HepG2 (cell line): ENCODE data around the gene PLEKHG7. TPM values are rescaled to one million over a fixed set of nuclear protein-coding genes. Genes with fewer than 3 reads are reported as not detected.

Experiments
- ATAC-seq: fragments of 200-7000 bp; cut with Tn5 transposase; 3 replicates; pipeline ENCODE4 v1.9.1; 2020; ENCODE audit warnings: mild to moderate bottlenecking, moderate library complexity
- BruUV-seq: library from RNA; stranded (reverse); fragments of 400-500 nt; replicated peaks from 2 replicates; lab custom pipeline; 2021; lab: Mats Ljungman, UMichigan
- CTCF ChIA-PET: fragments of 300-600 bp; formaldehyde crosslinking; extraction: SDS; loops from one replicate; lab custom pipeline; 2021; ENCODE audit warnings: low total read pairs, inconsistent platforms, low intra/inter-chr PET ratio; lab: Yijun Ruan, JAX
- POLR2A ChIA-PET: fragments of 350-600 bp; sonication (Branson Sonifier 250); formaldehyde crosslinking; loops from one replicate; lab custom pipeline; 2020; ENCODE audit warnings: antibody characterized with exemption, inconsistent platforms; lab: Yijun Ruan, JAX
- DNase-seq: peaks from one replicate; pipeline ENCODE4 v3.0.0-alpha.2; 2015; ENCODE audit warnings: low spot score
- FAIRE-seq: peaks from 3 replicates; lab custom pipeline; 2011; peaks lifted over from hg19 to GRCh38; lab: Jason Lieb, UNC
- H2AFZ ChIP-seq: one replicate; pipeline ENCODE4 v1.6.1; 2011; ENCODE audit warnings: low read length, inconsistent platforms
- H3K27ac ChIP-seq: fragments of 300-600 bp; 3 replicates; pipeline ENCODE4 v1.8.0; 2011; ENCODE audit warnings: mixed run types, mild to moderate bottlenecking, mixed read lengths, low read length, inconsistent platforms; ENCODE audit not compliant: insufficient read depth; ENCODE audit errors: extremely low read length
- H3K27me3 ChIP-seq, 2 experiments: fragments of 200-600 bp in 1 of 2; 2 replicates in 1 of 2; 3 replicates in 1 of 2; pipeline versions ENCODE4 v1.6.0 to v1.8.0; 2011; ENCODE audit warnings: low read length in 2 of 2, mild to moderate bottlenecking in 2 of 2, moderate library complexity in 2 of 2, inconsistent platforms in 1 of 2; ENCODE audit not compliant: insufficient read depth in 2 of 2, control insufficient read depth in 1 of 2
- H3K36me3 ChIP-seq, 2 experiments: fragments of 200-600 bp in 1 of 2; replicated peaks in 1 of 2; 2 replicates in 1 of 2; 3 replicates in 1 of 2; pipeline versions ENCODE4 v1.5.1 to v1.8.0; 2011; ENCODE audit warnings: low read length in 2 of 2, inconsistent platforms in 1 of 2; ENCODE audit not compliant: insufficient read depth in 2 of 2, control insufficient read depth in 1 of 2
- H3K4me1 ChIP-seq: 2 replicates; pipeline ENCODE4 v1.5.1; 2012; ENCODE audit warnings: low read length, inconsistent platforms; ENCODE audit not compliant: insufficient read depth
- H3K4me2 ChIP-seq: 2 replicates; pipeline ENCODE4 v1.6.0; 2011; ENCODE audit warnings: low read depth, low read length, inconsistent platforms
- H3K4me3 ChIP-seq, 3 experiments: fragments of 200-600 bp in 1 of 3; sonication (generic), shearing (Covaris generic) in 1 of 3; replicated peaks in 1 of 3; 2 replicates each; pipeline ENCODE4 v1.5.1; 2011 to 2016; ENCODE audit warnings: low read length in 3 of 3, inconsistent platforms in 2 of 3, low read depth in 2 of 3, mild to moderate bottlenecking in 2 of 3, control low read depth in 1 of 3, mixed read lengths in 1 of 3; ENCODE audit not compliant: insufficient read depth in 1 of 3
- H3K79me2 ChIP-seq: one replicate; pipeline ENCODE4 v1.6.1; 2011; ENCODE audit warnings: low read length, inconsistent platforms; ENCODE audit not compliant: insufficient read depth
- H3K9ac ChIP-seq: 2 replicates; pipeline ENCODE4 v1.6.0; 2011; ENCODE audit warnings: mild to moderate bottlenecking, low read depth, low read length, inconsistent platforms; ENCODE audit not compliant: insufficient read depth
- H3K9me3 ChIP-seq: 2 replicates; pipeline ENCODE4 v1.5.1; 2012; ENCODE audit warnings: mild to moderate bottlenecking, low read length
- H4K20me1 ChIP-seq: 2 replicates; pipeline ENCODE4 v1.6.0; 2011; ENCODE audit warnings: inconsistent platforms, mild to moderate bottlenecking, low read length, moderate library complexity; ENCODE audit not compliant: insufficient read depth
- DMAP1 ChIP-seq: IDR thresholded peaks from 2 replicates; pipeline ENCODE4 v1.6.1; 2016
- KDM1A ChIP-seq: IDR thresholded peaks from 2 replicates; pipeline ENCODE4 v1.6.1; 2016; ENCODE audit warnings: missing compliant biosample characterization
- KLF15 ChIP-seq: sonication (generic); formaldehyde crosslinking; IDR thresholded peaks from 2 replicates; pipeline ENCODE4 v1.8.1; 2023; ENCODE audit warnings: borderline replicate concordance, mild to moderate bottlenecking, inconsistent platforms, missing genetic modification reagents, mixed read lengths
- NKX3-1 ChIP-seq: sonication (generic); formaldehyde crosslinking; IDR thresholded peaks from 2 replicates; pipeline ENCODE4 v1.5.0; 2020; ENCODE audit warnings: missing genetic modification reagents
- RXRA ChIP-seq: sonication (generic); formaldehyde crosslinking; IDR thresholded peaks from 2 replicates; pipeline ENCODE4 v1.5.1; 2020; ENCODE audit warnings: missing genetic modification reagents
- SNRNP70 ChIP-seq: fragments of 200-400 bp; formaldehyde crosslinking; IDR thresholded peaks from 2 replicates; pipeline ENCODE4 v1.6.1; 2017; ENCODE audit warnings: mild to moderate bottlenecking, low read depth, low read length, moderate library complexity
- TBX2 ChIP-seq: sonication (generic); formaldehyde crosslinking; IDR thresholded peaks from 2 replicates; pipeline ENCODE4 v1.5.0; 2020; ENCODE audit warnings: missing genetic modification reagents, mild to moderate bottlenecking, borderline replicate concordance
- XBP1 ChIP-seq: sonication (generic); formaldehyde crosslinking; IDR thresholded peaks from 2 replicates; pipeline ENCODE4 v1.5.0; 2020; ENCODE audit warnings: missing genetic modification reagents
- ZMYM3 ChIP-seq: sonication (generic); formaldehyde crosslinking; IDR thresholded peaks from 2 replicates; pipeline ENCODE4 v1.5.1; 2020; ENCODE audit warnings: mild to moderate bottlenecking, missing genetic modification reagents
- WGBS: methylation state at CpG from one replicate; pipeline ENCODE4 v1.1.6; 2017; ENCODE audit warnings: low lambda C conversion rate; 5-methylcytosine and 5-hydroxymethylcytosine counted together
- in situ Hi-C: cut with HindIII; loops from 2 replicates; pipeline ENCODE4 v1.10.0; 2017; ENCODE audit warnings: low pct_unique_long_range_greater_than_20kb; ENCODE audit not compliant: extremely low pct_ligation_motif_present
- intact Hi-C: fragments of 100-400 bp; cut with micrococcal nuclease; formaldehyde crosslinking; loops from one replicate; pipeline ENCODE4 v1.10.0; 2022; ENCODE audit not compliant: unreplicated experiment
- polyA plus RNA-seq, 8 experiments: library from polyadenylated mRNA; depleted of rRNA in 3 of 8; stranded (reverse) in 7 of 8; unstranded in 1 of 8; fragments of >200 nt; fragmentation: Illumina TruSeq in 4 of 8; extraction: Trizol in 4 of 8; gene quantifications; 2 replicates each; pipeline versions ENCODE4 v1.2.1 to v1.2.3, GENCODE V29; 2011 to 2016; ENCODE audit warnings: low read depth in 4 of 8, missing spikeins in 1 of 8, mixed read lengths in 1 of 8; ENCODE audit not compliant: insufficient read depth in 1 of 8
- total RNA-seq, 5 experiments: library from RNA; depleted of rRNA; stranded (reverse); fragments of >200 nt; fragmentation: Illumina TruSeq; extraction: Trizol; gene quantifications; 2 replicates each; pipeline ENCODE4 v1.2.3, GENCODE V29; 2016; ENCODE audit warnings: low read depth in 1 of 5
- TF ChIP-seq, protein P1 (sequence below): sonication (generic); formaldehyde crosslinking; IDR thresholded peaks from 2 replicates; pipeline ENCODE4 v1.4.0; 2020; ENCODE audit warnings: missing genetic modification reagents, borderline replicate concordance

Gene PLEKHG7
- total and polyA plus RNA-seq, 2 of the 13 experiments (the other 11 are each of a cell fraction or from before 2014, with no cell fraction given), result not detected

DNA sequence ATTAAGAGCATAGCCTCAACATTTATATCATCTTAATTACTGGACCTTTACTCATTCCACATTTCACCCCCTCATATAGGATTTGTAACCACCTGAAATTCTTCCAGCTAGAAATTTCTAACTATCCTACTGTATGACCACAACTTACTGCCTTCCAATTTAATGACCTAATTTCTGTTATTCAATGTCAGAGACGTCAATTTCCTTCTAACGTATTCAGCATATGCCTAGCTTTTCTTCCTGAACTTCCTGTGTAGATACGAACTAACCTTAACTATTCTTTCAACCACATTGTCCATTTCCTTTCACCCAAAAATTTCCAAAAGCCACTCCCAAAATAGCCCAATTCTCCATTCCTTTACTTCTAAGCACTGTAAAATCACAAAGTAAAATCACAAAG, 118.4 kb downstream of the PLEKHG7 start:
- CTCF ChIA-PET, result no interaction called here
- FAIRE-seq (no peak), ATAC-seq (no peak), DNase-seq (no peak)
- TF ChIP-seq XBP1 (no peak), RXRA (no peak), NKX3-1 (CRISPR knock-in tag) (no peak), KLF15 (CRISPR knock-in tag) (no peak), DMAP1 (no peak), KDM1A (CRISPR knock-in tag) (no peak), TBX2 (CRISPR knock-in tag) (no peak), ZMYM3 (no peak), SNRNP70 (no peak)
- TF ChIP-seq, protein P1, sequence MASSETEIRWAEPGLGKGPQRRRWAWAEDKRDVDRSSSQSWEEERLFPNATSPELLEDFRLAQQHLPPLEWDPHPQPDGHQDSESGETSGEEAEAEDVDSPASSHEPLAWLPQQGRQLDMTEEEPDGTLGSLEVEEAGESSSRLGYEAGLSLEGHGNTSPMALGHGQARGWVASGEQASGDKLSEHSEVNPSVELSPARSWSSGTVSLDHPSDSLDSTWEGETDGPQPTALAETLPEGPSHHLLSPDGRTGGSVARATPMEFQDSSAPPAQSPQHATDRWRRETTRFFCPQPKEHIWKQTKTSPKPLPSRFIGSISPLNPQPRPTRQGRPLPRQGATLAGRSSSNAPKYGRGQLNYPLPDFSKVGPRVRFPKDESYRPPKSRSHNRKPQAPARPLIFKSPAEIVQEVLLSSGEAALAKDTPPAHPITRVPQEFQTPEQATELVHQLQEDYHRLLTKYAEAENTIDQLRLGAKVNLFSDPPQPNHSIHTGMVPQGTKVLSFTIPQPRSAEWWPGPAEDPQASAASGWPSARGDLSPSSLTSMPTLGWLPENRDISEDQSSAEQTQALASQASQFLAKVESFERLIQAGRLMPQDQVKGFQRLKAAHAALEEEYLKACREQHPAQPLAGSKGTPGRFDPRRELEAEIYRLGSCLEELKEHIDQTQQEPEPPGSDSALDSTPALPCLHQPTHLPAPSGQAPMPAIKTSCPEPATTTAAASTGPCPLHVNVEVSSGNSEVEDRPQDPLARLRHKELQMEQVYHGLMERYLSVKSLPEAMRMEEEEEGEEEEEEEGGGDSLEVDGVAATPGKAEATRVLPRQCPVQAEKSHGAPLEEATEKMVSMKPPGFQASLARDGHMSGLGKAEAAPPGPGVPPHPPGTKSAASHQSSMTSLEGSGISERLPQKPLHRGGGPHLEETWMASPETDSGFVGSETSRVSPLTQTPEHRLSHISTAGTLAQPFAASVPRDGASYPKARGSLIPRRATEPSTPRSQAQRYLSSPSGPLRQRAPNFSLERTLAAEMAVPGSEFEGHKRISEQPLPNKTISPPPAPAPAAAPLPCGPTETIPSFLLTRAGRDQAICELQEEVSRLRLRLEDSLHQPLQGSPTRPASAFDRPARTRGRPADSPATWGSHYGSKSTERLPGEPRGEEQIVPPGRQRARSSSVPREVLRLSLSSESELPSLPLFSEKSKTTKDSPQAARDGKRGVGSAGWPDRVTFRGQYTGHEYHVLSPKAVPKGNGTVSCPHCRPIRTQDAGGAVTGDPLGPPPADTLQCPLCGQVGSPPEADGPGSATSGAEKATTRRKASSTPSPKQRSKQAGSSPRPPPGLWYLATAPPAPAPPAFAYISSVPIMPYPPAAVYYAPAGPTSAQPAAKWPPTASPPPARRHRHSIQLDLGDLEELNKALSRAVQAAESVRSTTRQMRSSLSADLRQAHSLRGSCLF (CRISPR knock-in tag), result no peak
- Histone ChIP-seq H3K27ac (no peak overlapping the region), H4K20me1 (no peaks in the 10 kb centered on the region), H3K9me3 (no peaks in the 10 kb centered on the region), H3K79me2 (no peaks in the 10 kb centered on the region), H3K4me2 (no peak overlapping the region), H3K4me1 (no peaks in the 10 kb centered on the region), H3K4me3 (no peak overlapping the region), H3K27me3 (no peaks in the 10 kb centered on the region), H3K36me3 (peaks cover 5 to 24% of the 10 kb centered on the region in 2 experiments), H2AFZ (no peak overlapping the region), H3K9ac (no peak overlapping the region)
- in situ Hi-C loops, result no loop called here
- BruUV-seq, result no TSS peak
- POLR2A ChIA-PET, result no interaction called here
- intact Hi-C loops, result no loop called here
- 97% methylated on average over 3 of the region's 3 CpGs for WGBS

Other genes with a start within 250 kb of the PLEKHG7 start
- 19.3 and 42.7 TPM in 2 replicates for gene EEA1, start 226.3 kb downstream of the PLEKHG7 start, total RNA-seq (2016; rRNA removed; fragmentation: Illumina TruSeq; extraction: Trizol)
- 2.6 and 5.0 TPM in 2 replicates for gene EEA1, start 226.3 kb downstream of the PLEKHG7 start, polyA plus RNA-seq (2011; rRNA removed)